ENCODE data around the gene POU2AF3. TPM values are rescaled to one million over a fixed set of nuclear protein-coding genes. Genes with fewer than 3 reads are reported as not detected.

The POU2AF3 gene
- total RNA-seq, 2 experiments from 2014 or later: not detected

Other genes with a start within 250 kb of the POU2AF3 start
- not detected for gene POU2AF2, start 52.8 kb upstream of the POU2AF3 start, total RNA-seq
- 1 to 10 TPM; 3.0 to 3.5 TPM for gene POU2AF1, start 80.7 kb downstream of the POU2AF3 start, total RNA-seq
- under 1 TPM; 0.30 to 0.62 TPM for gene BTG4, start 213.8 kb downstream of the POU2AF3 start, total RNA-seq
- not detected for gene HOATZ, start 216.2 kb downstream of the POU2AF3 start, total RNA-seq
- gene LAYN, start 242.2 kb downstream of the POU2AF3 start, total RNA-seq: 10 to 100 TPM; 57.4 to 63.2 TPM

Data from activated naive CD8-positive, alpha-beta T cell treated with anti-CD3 and anti-CD28 coated beads for 36 hours (primary cell).